Stimulated activated CD4-positive, alpha-beta T cell treated with anti-CD3 and anti-CD28 coated beads, TNF-alpha, amount 100 ng/mL, for 1 hour (primary cell): ENCODE data around the gene KREMEN1.

Experiments
- DNase-seq, 3 donors: peaks; one replicate each; pipeline ENCODE4 v3.0.0-alpha.2; 2020; ENCODE audit warnings: low read depth in 3 of 3, low spot score in 1 of 3

The KREMEN1 gene

DNA sequence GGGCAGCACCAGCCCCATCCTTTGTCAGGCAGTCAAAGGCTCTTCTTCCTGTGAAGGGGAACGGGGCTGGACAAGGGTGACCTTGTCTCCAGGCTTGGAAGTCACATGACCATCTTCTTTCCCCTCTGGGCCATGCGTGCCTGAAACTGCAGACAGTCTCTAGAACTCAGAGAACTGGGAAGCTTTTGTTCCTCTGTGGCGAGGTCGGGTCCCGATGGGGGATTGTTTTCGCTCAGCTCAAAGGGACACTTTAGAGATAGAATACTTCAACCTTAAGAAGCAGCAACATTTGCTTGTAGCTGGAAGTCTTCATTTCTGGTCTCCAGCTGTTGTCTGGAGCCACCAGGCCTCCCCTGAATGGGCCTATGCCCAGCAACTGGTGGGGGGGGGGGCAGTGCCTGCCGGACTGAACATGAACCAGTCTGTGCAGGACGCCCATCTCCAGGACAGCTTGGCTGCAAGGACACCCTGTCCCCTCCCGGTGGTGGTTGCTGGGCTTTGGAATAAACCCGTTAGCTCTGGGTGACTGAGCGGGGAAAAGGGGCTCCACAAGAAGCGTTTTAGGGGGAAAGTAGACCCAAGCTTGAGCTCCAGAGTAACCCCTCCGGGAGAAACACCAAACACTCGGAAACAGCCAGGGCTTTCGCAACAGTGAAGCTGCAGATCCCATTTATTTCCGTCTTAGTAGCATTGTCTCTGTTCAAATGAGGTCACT is 77.2 kb downstream of the KREMEN1 start:
- no peak for DNase-seq

DNA sequence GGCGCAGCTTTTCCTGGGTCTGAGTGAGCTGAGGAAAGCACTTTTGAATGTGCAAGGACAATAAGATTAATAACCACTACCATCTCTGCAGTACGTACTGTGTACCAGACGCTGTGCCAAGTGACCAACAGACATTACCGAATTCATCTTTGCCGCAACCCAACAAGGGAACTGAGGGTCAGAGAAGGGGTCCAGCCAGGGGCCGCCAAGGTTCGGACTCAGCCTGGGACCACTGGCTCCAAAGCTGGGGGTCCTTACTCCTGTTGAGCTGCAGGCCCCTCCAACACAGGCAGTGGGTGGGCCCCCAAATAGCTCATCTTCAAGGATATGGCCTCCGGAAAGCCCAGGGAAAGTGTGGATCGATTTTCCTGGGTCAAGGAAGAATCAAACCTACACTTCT is 77.9 kb downstream of the KREMEN1 start:
- DNase-seq: no peak

GRCh38 chr22:29151316-29151715 is 78.5 kb downstream of the KREMEN1 start:
- no peak for DNase-seq

DNA sequence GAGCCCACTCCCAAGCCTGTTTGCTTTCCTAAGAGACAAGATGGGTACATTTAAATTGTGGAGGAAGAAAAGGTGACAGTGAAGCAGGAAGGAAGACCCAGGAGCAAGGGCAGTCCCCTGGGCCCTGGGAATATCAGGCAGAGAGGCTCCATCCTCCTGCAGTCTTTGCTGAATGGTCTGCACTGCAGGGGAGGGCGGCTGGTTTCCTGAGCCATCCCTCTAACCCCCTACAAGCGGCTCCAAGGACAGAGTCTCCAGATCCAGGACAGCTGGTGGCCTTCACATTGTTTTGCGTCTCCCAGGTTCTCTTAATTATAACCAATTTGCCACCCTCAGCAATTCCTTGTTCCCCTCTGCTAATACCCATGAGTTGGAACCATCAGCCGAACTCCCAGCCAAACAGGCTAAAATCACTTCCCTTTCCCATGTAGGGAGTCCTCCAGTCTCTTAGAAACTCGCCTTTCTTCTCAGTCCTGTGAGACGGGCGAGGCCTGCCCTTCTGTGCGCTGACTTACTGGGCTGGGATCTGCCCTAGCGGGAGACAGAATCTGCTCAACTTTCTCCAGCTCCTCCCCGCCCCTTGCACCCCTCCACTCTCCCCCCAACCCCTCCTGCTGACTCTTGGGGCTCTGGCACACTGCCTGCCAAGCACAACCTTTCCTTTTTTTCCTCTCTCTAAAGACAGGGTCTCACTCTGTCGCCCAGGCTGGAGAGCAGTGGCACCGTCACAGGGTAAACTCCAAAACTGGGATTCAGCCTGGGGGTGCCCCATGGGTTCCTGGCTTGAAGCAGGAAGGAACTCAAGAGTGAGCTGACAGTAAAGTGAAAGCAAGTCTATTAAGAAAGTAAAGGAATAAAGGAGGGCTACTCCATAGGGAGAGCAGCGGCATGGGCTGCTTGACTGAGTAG is 79.5 kb downstream of the KREMEN1 start:
- no peak for DNase-seq

GRCh38 chr22:29152954-29153719 is 80.3 kb downstream of the KREMEN1 start:
- no peak for DNase-seq

- peak in 2 of 3 donors; percentile 52 to 54 for DNase-seq
Observed at GRCh38 chr22:29154364-29155048, 81.7 kb downstream of the KREMEN1 start.

GRCh38 chr22:29155966-29156365 is 83.1 kb downstream of the KREMEN1 start:
- no peak for DNase-seq

DNA sequence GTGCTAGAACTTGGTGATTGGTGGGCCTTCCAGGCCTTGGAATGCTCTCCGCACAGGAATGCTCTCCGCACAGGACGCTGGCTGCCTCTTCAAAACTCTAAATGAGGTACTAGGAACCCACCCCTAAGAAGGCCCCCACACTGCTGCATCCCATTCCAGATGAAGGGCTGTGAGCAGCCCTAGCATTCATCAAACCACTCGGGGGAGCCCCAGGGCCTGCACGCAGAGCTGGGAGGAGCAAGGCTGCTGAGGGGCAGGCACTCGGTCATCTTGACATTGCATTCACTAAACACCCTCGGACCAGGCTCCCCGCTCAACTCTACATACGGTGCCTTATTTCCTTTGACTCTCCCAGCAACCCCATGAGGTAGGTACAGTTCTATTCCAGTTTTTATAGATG is 83.7 kb downstream of the KREMEN1 start:
- DNase-seq: no peak

- no peak for DNase-seq
Observed at GRCh38 chr22:29157759-29158535, 85.1 kb downstream of the KREMEN1 start.

DNA sequence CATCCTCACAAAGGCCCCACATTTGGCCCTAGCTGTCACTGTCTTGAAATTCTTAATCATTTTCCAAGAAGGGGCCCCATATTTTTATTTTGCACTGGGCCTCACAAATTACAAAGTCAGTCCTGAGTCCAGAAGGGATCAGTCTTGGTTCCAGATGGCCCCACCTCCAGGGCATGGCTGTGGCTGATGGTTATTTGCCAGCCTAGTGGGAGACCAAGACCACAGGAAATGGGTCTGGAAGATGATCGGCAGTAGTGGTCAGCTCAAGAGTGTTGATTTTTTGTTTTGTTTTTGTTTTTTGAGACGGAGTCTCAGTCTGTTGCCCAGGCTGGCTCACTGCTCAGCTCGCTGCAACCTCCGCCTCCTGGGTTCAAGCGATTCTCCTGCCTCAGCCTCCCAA is 85.7 kb downstream of the KREMEN1 start:
- no peak for DNase-seq

DNA sequence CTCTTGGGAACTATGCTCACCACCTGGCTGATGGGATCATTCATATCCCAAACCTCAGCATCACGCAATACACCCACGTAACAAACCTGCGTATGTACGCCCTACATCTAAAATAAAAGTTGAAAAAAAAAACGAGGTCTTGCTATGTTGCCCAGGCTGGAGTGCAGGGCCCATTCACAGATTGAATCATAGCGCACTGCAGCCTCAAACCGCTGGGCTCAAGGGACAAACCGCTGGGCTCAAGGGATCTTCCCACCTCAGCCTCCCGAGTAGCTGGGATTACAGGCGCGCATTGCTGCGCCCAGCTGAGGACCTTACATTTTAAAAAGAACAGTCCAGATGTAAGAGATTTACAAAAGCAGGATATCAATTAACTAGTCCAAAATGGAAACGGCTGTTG is 91.0 kb downstream of the KREMEN1 start:
- no peak for DNase-seq

DNA sequence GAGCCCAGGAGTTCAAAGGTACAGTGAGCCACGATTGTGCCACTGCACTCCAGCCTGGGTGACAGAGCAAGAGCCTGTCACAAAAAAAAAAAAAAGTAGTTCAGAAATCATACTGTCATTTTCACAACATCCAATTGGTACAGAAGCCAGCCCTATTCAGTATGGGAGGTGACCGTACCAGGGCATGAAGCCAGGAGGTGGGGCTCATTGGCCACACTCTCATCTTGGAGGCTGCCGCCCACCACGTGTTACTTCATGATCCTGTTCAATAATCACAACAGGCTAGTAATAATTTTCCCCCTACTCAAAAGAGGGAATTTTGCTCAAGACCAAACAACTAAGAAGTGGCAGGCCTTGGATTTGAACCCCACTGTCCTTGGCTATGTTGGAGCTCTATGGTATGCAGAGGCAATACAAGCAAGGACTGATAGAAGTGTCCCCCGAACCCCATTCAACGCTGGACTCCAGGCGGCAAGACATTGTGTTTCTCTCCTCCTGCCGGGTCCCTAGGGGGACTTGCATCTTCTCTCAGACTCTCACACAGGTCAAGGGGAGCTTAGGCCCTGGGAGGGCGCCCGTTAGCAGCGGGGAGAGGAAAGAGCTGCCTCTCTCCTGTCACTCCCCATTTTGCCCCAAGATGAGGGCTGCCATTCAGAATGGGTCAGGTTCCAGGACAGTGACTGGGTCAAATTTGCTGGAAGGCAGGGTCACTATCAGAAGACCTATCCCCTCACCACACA is 92.7 kb downstream of the KREMEN1 start:
- DNase-seq: no peak

DNA sequence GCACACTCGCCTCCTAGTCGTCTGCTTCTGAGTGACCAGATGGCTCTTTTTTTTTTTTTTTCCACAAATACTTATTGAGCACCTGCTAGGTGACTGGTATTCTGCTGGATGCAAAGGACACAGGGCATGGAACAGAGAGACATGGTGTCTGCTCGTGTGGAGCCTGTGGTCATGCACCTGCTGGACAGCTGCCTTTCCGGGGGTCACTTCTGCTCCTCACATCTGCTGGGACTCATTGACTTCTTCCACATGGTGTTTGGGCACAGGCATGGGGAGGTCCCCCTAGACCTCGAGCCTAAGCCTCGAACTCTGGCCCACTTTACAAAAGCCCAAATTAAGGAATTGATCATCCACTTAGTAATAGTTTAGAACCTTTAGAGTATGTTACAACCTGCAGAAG is 93.3 kb downstream of the KREMEN1 start:
- no peak for DNase-seq

DNA sequence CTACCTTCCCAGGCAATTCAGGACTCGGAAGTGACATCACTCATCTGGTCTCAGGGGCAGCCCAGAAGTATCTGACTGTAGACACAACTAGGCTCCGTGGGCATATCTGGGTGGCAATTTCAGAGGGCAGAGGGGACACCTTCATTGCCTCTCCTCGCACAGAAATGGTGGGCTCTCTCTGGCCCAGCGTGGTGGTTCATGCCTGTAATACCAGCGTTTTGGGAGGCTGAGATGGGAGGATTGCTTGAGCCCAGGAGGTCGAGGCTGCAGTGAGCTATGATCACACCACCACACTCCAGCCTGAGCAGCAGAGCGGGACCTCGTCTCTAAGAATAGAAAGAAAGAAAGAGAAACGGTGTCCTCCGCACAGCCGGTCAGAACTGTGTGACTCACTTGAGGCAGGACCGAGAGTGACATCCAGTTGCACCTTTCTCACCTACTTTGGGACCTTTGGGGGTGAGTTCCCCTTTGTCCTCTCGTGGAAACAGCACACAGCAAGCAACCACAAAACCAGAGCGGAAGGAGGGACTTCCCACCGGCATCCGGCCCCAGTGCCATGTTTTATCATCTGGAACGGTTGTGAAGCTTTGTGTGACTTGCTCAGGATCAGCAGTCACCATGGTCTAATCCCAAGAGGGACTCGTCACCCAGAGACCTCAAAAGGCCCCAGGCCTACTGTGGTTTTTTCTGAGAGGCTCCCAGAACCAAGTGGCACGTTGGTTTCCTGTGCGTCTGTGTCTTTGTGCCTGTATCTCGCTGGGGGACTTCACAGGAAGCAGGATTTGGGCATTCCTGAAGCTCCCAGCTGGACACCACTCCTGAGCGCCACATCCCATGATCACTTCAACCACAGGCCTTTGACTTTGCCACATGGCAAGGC is 94.4 kb downstream of the KREMEN1 start:
- DNase-seq: peak in 1 of 3 donors; percentile 2

GRCh38 chr22:29171721-29172120 is 98.9 kb downstream of the KREMEN1 start:
- no peak for DNase-seq

- DNase-seq: no peak
Observed at GRCh38 chr22:29172216-29172615, 99.4 kb downstream of the KREMEN1 start.

DNA sequence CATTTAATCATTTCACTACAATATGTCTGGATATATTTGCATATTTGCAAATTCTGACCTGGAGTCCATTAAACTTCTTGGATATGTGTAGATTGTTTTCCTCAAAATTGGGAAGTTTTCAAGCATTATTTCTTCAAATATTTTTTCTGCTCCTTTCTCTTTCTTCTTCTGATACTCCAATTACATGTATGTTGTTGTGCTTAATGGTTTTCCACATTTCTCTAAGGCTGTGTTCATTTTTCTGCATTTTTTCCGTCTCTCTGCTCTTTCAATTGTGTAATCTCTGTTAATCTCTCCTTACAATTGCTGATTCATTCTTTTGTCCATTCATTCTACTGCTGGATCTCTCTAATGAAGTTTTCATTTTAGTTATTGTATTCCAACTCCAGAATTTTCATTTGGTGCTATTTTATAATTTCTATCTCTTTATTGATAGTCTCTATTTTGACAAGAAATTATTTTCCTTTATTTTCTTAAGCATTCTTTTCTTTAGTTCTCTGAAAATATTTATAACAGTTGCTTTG is 102.5 kb downstream of the KREMEN1 start:
- DNase-seq: no peak
